Liver (tissue), 3 donors: ENCODE measurements around the gene B3GNT3.

ENCODE experiments used
- CTCF ChIP-seq: fragments of 150-350 bp; IDR thresholded peaks from 2 replicates; pipeline ENCODE4 v1.5.1; 2017; ENCODE audit warnings: improper control_type of control experiment, low read depth, low read length; ENCODE audit not compliant: missing input control
- EGR1 ChIP-seq, 2 donors: IDR thresholded peaks; 2 replicates each; pipeline ENCODE4 v1.6.1; 2016 to 2018; ENCODE audit warnings: antibody characterized with exemption in 2 of 2, low read depth in 2 of 2
- GABPA ChIP-seq, 2 donors: IDR thresholded peaks in 1 of 2; conservative IDR thresholded peaks in 1 of 2; 2 replicates each; pipeline ENCODE4 v1.6.1; 2016; ENCODE audit warnings: antibody characterized with exemption in 2 of 2, mild to moderate bottlenecking in 1 of 2, moderate library complexity in 1 of 2
- donor health status: healthy.
- donor health status: healthy.

DNA sequence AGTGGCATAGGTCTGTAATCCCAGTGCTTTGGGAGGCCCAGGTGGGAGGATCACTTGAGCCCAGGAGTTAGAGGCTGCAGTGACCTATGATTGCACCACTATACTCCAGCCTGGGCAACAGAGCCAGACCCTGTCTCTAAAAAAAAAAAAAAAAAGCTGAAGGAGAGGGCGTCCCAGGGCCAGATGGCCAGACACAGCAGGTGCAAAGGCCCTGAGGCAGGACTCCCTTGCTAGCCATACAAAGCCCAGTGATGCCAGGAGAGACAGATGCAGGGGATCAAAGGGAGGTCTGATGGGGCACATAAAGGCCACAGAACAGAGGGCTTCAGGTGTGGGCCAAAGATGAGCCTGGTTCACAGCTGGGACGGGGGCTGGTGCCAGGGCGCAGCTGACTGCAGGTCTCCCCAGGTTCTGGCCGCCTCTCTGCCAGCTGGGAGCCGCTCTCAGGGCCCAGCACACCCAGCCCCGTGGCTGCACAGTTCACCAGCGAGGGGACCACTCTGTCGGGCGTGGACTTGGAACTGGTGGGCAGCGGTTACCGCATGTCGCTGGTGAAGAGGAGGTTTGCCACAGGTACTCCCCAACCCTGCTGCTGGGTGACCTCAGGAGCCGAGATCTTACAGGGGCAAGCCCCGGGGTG, 7.5 kb upstream of the B3GNT3 start:
- TF ChIP-seq CTCF (no peak), EGR1 (IDR thresholded peaks at IDR 0.05; ENCODE audit: low read depth in 2 of 2) (no peak), GABPA (IDR thresholded peaks at IDR 0.05 in 1 of 2, conservative IDR thresholded peaks at IDR 0.05 in 1 of 2) (no peak)
